ENCODE measurements around the gene STXBP5.

Gene STXBP5

DNA sequence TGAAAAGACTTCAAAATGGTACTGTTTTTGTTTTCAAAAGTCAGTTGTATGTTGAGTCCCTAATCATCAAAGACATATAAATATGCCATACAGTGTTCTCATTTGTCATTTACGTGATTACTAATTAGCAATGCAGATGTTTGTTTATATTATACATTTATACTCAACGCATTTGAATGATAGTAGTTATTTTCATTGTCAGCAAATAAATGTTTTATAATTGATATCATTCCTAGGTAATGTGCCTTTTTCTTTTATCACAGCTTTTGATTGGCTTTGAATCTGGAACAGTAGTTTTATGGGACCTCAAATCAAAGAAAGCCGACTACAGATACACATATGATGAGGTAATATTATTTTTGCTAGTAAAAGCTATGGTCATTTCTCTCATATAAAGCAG, 62.6 kb downstream of the STXBP5 start:
- H3K4me1 Mint-ChIP-seq, result peaks cover 11% of the 10 kb centered on the region
- peaks cover 40% of the 10 kb centered on the region for H3K36me3 Mint-ChIP-seq (ENCODE audit: low read depth)
- DNase-seq (no peak), ATAC-seq (no peak)
- H3K27ac Mint-ChIP-seq, result no peak overlapping the region
- H3K27me3 Mint-ChIP-seq, result no peaks in the 10 kb centered on the region
- H3K4me3 Mint-ChIP-seq, result no peak overlapping the region
- no peaks in the 10 kb centered on the region for H3K9me3 Mint-ChIP-seq

DNA sequence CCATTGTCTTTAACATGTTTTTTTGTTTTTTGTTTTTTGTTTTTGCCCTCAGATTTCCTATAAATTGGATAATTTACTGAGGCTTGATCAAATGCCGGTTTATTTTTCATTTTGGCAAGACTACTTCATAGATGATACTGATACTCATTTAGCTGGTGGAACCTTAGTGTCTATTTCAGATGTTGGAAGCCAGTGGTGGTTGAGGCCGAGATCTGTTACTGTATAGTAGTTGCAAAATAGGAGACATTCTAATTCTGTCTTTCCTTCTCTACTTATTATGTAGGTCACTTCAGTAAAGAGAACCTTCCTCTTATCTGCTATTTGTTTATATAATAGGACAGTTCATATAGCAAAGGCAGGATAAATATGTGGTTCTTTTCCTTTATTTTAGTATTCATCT, 63.4 kb downstream of the STXBP5 start:
- H3K27ac Mint-ChIP-seq, result peak overlapping the region; percentile 74
- H3K36me3 Mint-ChIP-seq (ENCODE audit: low read depth), result peaks cover 40% of the 10 kb centered on the region
- no peaks in the 10 kb centered on the region for H3K27me3 Mint-ChIP-seq
- H3K4me1 Mint-ChIP-seq, result peaks cover 11% of the 10 kb centered on the region
- no peaks in the 10 kb centered on the region for H3K9me3 Mint-ChIP-seq
- H3K4me3 Mint-ChIP-seq, result no peak overlapping the region
- no peak for ATAC-seq
- DNase-seq, result no peak

DNA sequence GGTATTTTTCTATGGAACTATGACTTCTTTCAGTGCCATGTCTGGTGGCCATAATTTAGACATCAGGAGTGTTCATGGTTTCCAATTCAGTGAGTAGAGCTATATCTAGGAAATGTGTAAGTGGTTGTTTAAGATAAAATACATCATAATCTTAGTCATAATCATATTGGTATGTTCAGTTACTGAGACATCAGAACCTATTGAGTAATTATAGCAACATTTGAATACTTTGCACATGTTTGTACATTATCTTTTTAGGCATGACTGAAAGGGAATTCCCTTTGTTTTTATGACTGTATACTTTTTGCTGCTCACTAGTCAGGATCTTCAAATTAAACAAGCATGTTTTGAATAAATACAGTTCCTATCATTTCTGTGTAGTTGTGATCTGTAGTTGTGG, 64.0 kb downstream of the STXBP5 start:
- Mint-ChIP-seq H3K27me3 (no peaks in the 10 kb centered on the region), H3K36me3 (ENCODE audit: low read depth) (peaks cover 42% of the 10 kb centered on the region), H3K9me3 (no peaks in the 10 kb centered on the region), H3K4me3 (no peak overlapping the region), H3K4me1 (peaks cover 11% of the 10 kb centered on the region), H3K27ac (peak overlapping the region; percentile 74)
- ATAC-seq, result peak; percentile 81
- DNase-seq, result no peak

DNA sequence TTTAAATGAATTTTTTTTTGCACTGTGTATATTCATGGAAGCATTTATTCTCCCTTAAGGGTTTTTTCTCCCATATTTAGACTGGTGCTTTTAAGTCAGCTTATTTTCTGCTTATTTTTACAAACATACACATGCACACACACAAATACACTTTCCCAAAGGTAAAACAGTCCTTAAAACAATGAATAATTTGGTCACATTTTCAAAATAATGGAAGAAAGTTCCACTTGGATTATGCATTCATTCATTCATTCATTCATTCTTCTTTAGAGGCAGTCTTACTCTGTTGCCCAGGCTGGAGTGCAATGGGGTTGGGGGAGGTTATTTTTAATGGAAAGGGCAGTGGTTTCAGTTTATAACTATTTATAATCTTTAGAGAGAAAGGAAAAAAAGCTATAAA, 69.8 kb downstream of the STXBP5 start:
- Mint-ChIP-seq H3K9me3 (peaks cover 3% of the 10 kb centered on the region), H3K27ac (no peak overlapping the region), H3K36me3 (ENCODE audit: low read depth) (peaks cover 51% of the 10 kb centered on the region), H3K4me3 (no peak overlapping the region), H3K4me1 (peaks cover 2% of the 10 kb centered on the region), H3K27me3 (no peaks in the 10 kb centered on the region)
- ATAC-seq (no peak), DNase-seq (no peak)

DNA sequence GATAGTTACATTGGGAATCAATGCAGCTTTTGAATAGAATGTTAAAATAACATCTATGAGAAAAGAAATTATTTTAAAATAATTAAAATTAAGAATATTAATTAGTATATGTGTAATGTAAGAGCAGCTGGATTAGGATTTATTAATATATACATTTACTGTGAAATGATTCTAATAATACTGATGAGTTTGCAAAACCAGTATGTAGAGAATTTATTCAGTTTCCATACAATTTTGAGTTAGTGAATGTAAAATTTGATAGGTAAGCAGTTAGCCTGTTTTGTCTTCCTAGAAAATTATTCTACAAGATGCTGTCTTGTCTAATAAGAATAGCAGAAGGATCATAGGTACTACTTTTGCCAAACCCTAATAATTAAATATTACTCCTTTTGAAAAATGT, 70.6 kb downstream of the STXBP5 start:
- no peak overlapping the region for H3K27ac Mint-ChIP-seq
- H3K4me1 Mint-ChIP-seq, result peaks cover 9% of the 10 kb centered on the region
- H3K27me3 Mint-ChIP-seq, result no peaks in the 10 kb centered on the region
- H3K4me3 Mint-ChIP-seq, result no peak overlapping the region
- peaks cover 3% of the 10 kb centered on the region for H3K9me3 Mint-ChIP-seq
- ATAC-seq (no peak), DNase-seq (no peak)
- peaks cover 52% of the 10 kb centered on the region for H3K36me3 Mint-ChIP-seq (ENCODE audit: low read depth)

DNA sequence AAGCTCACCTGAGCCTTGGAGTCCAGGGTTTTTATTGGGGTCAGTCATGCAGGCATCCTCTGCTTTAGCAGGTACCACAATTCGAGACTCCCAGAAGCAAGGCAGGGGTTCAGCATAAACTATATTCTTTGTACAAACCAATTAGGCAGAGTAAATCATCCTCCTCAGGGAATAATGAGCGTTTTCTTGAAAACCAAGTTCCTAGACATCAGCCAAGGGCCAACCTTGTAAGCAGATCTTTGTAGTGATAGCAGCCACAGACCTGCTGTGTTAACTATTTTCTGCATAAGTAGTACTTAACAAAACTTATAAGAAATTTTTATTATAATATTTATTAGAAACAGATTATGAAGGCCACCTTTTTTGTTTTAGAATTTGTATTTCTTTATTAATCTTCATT, 74.7 kb downstream of the STXBP5 start:
- peaks cover 57% of the 10 kb centered on the region for H3K36me3 Mint-ChIP-seq (ENCODE audit: low read depth)
- no peak overlapping the region for H3K27ac Mint-ChIP-seq
- no peaks in the 10 kb centered on the region for H3K27me3 Mint-ChIP-seq
- no peak for DNase-seq
- peaks cover 7% of the 10 kb centered on the region for H3K9me3 Mint-ChIP-seq
- H3K4me1 Mint-ChIP-seq, result peaks cover 38% of the 10 kb centered on the region
- H3K4me3 Mint-ChIP-seq, result no peak overlapping the region
- no peak for ATAC-seq

DNA sequence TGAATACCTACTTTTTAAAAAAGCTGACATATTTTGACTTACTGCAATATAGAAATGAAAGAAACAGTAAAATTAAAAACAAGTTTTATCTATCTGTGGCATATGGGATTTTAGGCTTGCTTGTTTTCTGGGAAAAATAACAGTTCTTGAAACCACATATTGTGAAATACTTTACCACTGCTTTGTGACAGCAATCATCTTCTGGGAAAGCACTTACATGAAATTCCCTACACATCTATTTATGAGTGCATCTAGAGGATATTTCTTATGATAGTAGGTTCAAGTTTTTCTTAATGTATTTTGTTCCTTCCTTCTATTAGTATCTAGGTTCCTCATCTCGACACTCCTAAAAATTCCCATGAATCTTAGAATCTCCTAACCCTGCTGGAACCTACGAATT, 75.2 kb downstream of the STXBP5 start:
- Mint-ChIP-seq H3K4me3 (peak overlapping the region; percentile 45), H3K9me3 (peaks cover 7% of the 10 kb centered on the region), H3K36me3 (ENCODE audit: low read depth) (peaks cover 56% of the 10 kb centered on the region), H3K4me1 (peaks cover 42% of the 10 kb centered on the region), H3K27ac (peak overlapping the region; percentile 77), H3K27me3 (no peaks in the 10 kb centered on the region)
- DNase-seq (no peak), ATAC-seq (no peak)

DNA sequence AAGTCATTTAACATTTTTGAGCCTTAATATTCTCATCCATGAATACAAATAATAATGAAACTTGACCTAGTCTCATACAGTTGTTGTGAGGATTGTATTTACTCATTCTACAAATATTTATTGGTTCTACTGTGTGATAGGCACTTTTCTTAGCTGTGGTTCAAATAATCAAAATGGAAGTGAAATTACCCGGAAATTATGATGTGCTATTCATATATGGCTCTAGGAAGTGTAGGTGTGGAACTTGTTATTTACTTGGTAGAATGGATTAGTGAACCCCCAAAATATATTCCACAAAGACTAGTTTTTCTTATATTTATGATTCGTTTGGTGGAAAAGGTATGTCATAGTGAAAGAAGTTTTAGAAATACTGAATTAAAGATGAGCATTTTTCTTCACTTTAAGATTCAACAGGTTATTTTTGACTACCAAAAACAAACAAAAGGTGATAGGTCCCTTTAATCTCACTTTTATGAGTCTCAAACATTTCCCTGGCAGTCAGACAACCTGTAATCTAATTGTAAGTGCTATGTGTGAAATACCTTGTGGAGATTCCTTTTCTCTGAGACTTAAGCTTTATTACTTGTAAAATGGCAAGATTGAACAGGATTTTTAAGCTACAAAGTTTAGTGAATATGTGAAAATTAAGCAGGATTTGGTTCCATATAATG, 77.8 kb downstream of the STXBP5 start:
- DNase-seq (no peak), ATAC-seq (peak; percentile 80)
- Mint-ChIP-seq H3K9me3 (peaks cover 3% of the 10 kb centered on the region), H3K4me3 (no peak overlapping the region), H3K27ac (peak overlapping the region; percentile 83), H3K4me1 (peaks cover 53% of the 10 kb centered on the region), H3K27me3 (no peaks in the 10 kb centered on the region), H3K36me3 (ENCODE audit: low read depth) (peaks cover 43% of the 10 kb centered on the region)

DNA sequence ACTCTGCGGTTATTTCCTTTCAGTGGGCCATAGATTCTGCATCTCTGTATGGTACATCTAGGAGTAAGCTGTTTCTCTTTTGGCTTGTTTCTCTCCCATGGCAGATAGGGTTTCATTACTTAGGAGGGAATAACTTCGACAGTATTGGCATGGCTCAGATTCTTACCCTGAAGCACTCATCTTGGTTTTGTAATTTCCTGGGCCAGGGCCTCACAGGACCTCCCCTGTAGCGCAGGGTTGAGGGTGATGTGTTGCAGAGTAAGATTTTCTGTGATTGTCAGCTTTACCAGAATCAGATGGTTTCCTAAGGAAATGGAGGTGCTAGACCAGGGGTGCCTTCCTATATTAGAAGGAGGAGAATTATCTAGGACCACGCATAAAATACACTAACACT, 78.3 kb downstream of the STXBP5 start:
- H3K4me3 Mint-ChIP-seq, result no peak overlapping the region
- peaks cover 53% of the 10 kb centered on the region for H3K4me1 Mint-ChIP-seq
- peaks cover 3% of the 10 kb centered on the region for H3K9me3 Mint-ChIP-seq
- DNase-seq (no peak), ATAC-seq (no peak)
- no peaks in the 10 kb centered on the region for H3K27me3 Mint-ChIP-seq
- H3K27ac Mint-ChIP-seq, result peak overlapping the region; percentile 83
- H3K36me3 Mint-ChIP-seq (ENCODE audit: low read depth), result peaks cover 37% of the 10 kb centered on the region

DNA sequence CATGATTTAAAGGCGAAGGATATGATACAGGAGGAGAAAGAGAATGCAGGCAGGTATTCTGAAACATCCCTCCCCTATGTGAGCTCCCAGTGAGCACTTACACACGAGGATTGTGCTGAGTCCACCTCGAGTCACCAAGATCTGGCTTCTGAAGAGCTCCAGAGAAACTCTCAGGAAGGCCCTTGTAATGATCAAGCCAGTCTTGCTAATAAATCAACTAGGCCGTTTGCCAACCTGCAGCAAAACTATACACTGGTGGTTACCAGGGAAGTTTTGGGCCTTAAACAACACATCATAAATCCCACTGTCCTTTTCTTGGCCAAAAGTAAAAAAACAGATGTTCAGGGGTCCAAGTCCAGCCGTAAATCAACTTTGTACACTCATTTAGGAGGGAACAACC, 79.2 kb downstream of the STXBP5 start:
- Mint-ChIP-seq H3K27me3 (no peaks in the 10 kb centered on the region), H3K4me3 (no peak overlapping the region), H3K9me3 (peaks cover 3% of the 10 kb centered on the region), H3K36me3 (ENCODE audit: low read depth) (peaks cover 31% of the 10 kb centered on the region), H3K4me1 (peaks cover 57% of the 10 kb centered on the region), H3K27ac (no peak overlapping the region)
- DNase-seq (no peak), ATAC-seq (no peak)

DNA sequence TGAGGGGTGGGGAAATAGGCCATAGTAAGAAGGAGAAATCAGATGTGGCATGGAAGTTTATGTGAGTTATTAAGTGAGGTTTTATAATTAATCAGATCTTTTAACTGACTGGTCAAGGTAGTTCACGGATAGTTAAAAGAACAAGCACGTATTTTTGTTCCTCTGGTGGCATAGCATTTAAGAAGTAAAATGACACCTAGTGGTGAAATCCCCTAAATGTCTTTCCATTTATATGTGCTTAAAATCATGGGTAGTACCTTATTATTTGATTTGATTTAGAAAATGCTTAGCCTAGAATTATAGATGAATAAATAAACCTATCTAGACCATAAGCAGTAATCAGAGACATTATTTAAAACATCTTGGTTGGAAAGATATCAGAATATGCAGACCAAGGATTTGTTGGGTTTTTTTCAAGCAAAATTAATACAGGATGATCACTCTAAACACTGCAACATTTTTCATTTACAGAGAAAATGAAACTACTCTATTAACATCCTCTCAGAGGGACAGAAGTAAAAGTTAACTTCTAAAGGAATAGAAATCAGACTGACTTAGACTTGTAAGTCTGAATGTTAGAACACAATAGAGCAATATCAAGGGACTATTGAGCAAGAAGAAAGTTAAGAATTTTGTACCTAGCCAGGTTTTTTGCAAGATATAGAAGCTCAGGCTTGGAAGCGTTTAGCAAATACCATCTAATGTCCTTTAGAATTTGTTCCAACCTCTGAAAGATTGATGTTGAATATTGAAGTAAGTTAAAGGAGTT, 81.1 kb downstream of the STXBP5 start:
- no peak overlapping the region for H3K4me3 Mint-ChIP-seq
- DNase-seq (no peak), ATAC-seq (no peak)
- H3K27ac Mint-ChIP-seq, result no peak overlapping the region
- H3K27me3 Mint-ChIP-seq, result no peaks in the 10 kb centered on the region
- H3K4me1 Mint-ChIP-seq, result peaks cover 46% of the 10 kb centered on the region
- peaks cover 23% of the 10 kb centered on the region for H3K36me3 Mint-ChIP-seq (ENCODE audit: low read depth)
- peaks cover 3% of the 10 kb centered on the region for H3K9me3 Mint-ChIP-seq

DNA sequence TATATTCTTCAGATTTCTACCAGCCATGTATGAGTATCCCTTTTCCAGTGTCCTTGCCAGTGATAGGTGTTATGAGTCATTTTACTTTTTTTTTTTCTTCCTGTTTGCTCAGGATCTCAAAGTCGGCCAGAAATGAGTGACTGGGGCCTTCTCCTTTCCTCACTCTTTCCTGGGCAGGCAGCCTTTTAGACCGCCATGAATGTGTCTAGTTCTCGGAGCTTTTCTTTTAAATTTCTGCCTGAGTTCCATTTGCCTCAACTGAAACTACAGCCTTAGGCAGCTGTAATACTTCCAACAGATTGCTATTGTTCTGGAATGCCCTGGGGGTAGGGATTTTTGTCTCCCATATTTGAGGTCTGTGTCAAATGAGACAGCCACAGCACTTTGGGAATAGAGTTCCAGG, 83.7 kb downstream of the STXBP5 start:
- peaks cover 22% of the 10 kb centered on the region for H3K36me3 Mint-ChIP-seq (ENCODE audit: low read depth)
- no peak overlapping the region for H3K27ac Mint-ChIP-seq
- no peak for ATAC-seq
- DNase-seq, result no peak
- peaks cover 28% of the 10 kb centered on the region for H3K4me1 Mint-ChIP-seq
- no peaks in the 10 kb centered on the region for H3K9me3 Mint-ChIP-seq
- no peak overlapping the region for H3K4me3 Mint-ChIP-seq
- H3K27me3 Mint-ChIP-seq, result no peaks in the 10 kb centered on the region

DNA sequence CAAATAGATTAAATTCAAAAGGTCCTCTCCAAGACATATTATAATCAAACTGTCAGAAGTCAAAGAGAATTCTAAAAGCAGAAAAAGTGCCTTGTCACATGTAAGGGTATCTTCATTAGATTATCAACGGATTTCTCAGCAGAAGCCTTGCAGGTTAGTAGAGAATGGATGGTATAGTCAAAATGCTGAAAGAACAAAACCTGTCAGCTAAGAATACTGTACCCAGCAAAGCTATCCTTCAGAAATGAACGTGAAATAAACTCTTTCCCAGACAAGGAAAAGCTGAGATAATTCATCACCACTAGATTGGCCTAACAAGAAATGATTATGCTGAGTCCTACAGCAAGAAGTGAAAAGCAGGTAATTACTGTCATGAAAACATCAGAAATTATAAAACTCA, 92.9 kb downstream of the STXBP5 start:
- DNase-seq (no peak), ATAC-seq (no peak)
- Mint-ChIP-seq H3K4me1 (peaks cover 19% of the 10 kb centered on the region), H3K36me3 (ENCODE audit: low read depth) (peaks cover 77% of the 10 kb centered on the region), H3K4me3 (no peak overlapping the region), H3K27me3 (no peaks in the 10 kb centered on the region), H3K9me3 (peaks cover 42% of the 10 kb centered on the region), H3K27ac (no peak overlapping the region)

DNA sequence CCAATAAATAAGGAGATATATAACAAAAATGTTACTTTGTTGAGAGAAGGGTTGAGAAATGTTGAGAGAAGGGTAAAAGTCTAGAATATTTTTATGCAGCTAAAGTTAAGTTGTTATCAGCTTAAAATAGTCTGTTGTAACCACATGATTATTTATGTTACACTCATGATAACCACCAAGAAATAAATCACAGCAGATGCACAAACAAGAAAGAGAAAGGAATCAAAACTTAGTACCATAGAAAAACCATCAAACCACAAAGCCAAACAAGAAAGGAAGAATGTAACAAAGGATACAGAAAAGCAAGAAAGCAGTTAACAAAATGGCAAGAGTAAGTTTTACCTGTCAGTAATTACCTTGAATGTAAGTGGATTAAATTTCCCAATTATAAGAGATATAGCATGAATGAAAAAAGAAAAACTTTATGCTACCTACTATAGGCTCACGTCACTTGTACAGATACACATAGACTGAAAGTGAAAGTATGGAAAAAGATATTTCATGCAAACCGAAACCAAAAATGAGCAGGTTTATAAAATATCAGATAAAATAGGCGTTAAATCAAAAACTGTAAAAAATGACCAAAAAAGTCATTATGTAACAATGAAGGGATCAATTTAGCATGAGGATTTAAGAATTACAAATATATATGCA, 93.6 kb downstream of the STXBP5 start:
- no peak for DNase-seq
- H3K27ac Mint-ChIP-seq, result no peak overlapping the region
- H3K27me3 Mint-ChIP-seq, result no peaks in the 10 kb centered on the region
- no peak for ATAC-seq
- H3K9me3 Mint-ChIP-seq, result peaks cover 42% of the 10 kb centered on the region
- H3K36me3 Mint-ChIP-seq (ENCODE audit: low read depth), result peaks cover 79% of the 10 kb centered on the region
- H3K4me3 Mint-ChIP-seq, result no peak overlapping the region
- peaks cover 19% of the 10 kb centered on the region for H3K4me1 Mint-ChIP-seq

DNA sequence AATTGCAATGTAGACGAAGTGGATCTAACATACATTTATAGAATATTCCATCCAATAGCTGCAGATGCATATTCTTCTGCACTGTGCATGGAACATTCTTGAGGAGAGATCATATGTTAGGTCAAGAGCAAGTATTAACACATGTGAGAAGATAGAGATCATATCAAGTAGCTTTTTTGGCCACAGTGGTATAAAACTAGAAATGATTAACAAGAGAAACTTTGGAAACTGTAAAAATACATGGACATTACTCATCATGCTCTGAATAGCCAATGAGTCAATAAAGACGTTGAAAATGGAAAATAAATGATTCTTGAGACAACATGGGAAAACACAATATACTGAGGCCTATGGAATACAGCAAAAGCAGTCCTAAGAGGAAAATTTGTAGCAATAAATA, 94.2 kb downstream of the STXBP5 start:
- Mint-ChIP-seq H3K36me3 (ENCODE audit: low read depth) (peaks cover 80% of the 10 kb centered on the region), H3K4me1 (peaks cover 19% of the 10 kb centered on the region), H3K4me3 (no peak overlapping the region), H3K27ac (peak overlapping the region; percentile 37), H3K9me3 (peaks cover 45% of the 10 kb centered on the region), H3K27me3 (no peaks in the 10 kb centered on the region)
- no peak for ATAC-seq
- no peak for DNase-seq

All from activated naive CD8-positive, alpha-beta T cell treated with anti-CD3 and anti-CD28 coated beads, Interleukin-2, amount 50 U/mL, for 24 hours (primary cell).